Measurements from ENCODE around the gene HEXD.

DNA sequence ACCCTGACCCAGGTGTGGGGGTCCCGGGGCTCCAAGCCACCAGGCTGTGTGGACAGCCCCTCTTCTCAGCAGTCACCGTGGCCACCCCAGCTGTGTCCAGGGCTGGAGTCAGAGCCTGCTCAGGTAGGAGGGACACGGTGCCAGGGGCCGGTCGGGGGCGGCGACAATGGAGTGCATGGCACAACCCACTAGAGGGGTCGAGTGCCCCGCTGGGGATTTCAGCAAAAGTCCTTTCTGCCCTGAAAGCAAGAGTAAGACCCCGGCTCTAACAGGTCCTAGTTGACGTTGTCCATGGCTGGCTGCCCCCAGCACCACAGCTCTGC lies 35.3 kb upstream of the HEXD start:
- TF ChIP-seq POLR2A (IDR thresholded peaks at IDR 0.05), result no peak
- TF ChIP-seq, protein P1, sequence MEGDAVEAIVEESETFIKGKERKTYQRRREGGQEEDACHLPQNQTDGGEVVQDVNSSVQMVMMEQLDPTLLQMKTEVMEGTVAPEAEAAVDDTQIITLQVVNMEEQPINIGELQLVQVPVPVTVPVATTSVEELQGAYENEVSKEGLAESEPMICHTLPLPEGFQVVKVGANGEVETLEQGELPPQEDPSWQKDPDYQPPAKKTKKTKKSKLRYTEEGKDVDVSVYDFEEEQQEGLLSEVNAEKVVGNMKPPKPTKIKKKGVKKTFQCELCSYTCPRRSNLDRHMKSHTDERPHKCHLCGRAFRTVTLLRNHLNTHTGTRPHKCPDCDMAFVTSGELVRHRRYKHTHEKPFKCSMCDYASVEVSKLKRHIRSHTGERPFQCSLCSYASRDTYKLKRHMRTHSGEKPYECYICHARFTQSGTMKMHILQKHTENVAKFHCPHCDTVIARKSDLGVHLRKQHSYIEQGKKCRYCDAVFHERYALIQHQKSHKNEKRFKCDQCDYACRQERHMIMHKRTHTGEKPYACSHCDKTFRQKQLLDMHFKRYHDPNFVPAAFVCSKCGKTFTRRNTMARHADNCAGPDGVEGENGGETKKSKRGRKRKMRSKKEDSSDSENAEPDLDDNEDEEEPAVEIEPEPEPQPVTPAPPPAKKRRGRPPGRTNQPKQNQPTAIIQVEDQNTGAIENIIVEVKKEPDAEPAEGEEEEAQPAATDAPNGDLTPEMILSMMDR (IDR thresholded peaks at IDR 0.05), result no peak

All from esophagus squamous epithelium (tissue), 4 donors.